Endothelial cell of umbilical vein (primary cell): ENCODE results near the gene MAX.

Source experiments
- EZH2 ChIP-seq: IDR thresholded peaks from 2 replicates; pipeline ENCODE4 v1.6.1; 2012; ENCODE audit warnings: borderline replicate concordance, low read depth, mild to moderate bottlenecking, moderate library complexity, low read length, inconsistent platforms; ENCODE audit not compliant: severe bottlenecking
- FOS ChIP-seq: IDR thresholded peaks from 2 replicates; pipeline ENCODE4 v1.6.1; 2011; ENCODE audit warnings: mild to moderate bottlenecking, low read length, moderate library complexity, borderline replicate concordance; ENCODE audit not compliant: insufficient read depth
- GATA2 ChIP-seq: IDR thresholded peaks from 2 replicates; pipeline ENCODE4 v1.7.0; 2011; ENCODE audit warnings: low read depth, mild to moderate bottlenecking, moderate library complexity, mixed read lengths, low read length; ENCODE audit not compliant: insufficient read length, insufficient read depth
- JUN ChIP-seq: IDR thresholded peaks from 2 replicates; pipeline ENCODE4 v1.6.1; 2011; ENCODE audit warnings: borderline replicate concordance, low read depth; ENCODE audit not compliant: insufficient read length, insufficient read depth
- MAX ChIP-seq: IDR thresholded peaks from 2 replicates; pipeline ENCODE4 v1.6.1; 2011; ENCODE audit not compliant: insufficient read depth, insufficient read length
- MYC ChIP-seq: IDR thresholded peaks from one replicate; pipeline ENCODE4 v1.6.1; 2011; ENCODE audit warnings: mild to moderate bottlenecking, low read depth, low read length
- POLR2A ChIP-seq: IDR thresholded peaks from 2 replicates; pipeline ENCODE4 v1.6.1; 2012; ENCODE audit warnings: low read depth, mild to moderate bottlenecking, control low read depth, low read length
- POLR2AphosphoS5 ChIP-seq: IDR thresholded peaks from 2 replicates; pipeline ENCODE4 v1.6.1; 2012; ENCODE audit warnings: low read depth, mild to moderate bottlenecking, control low read depth, low read length, moderate library complexity; ENCODE audit not compliant: insufficient read depth
- TF ChIP-seq, protein P1 (sequence below), 2 donors: IDR thresholded peaks; 1 replicate in 1 of 2; 2 replicates in 1 of 2; pipeline ENCODE4 v1.5.1; 2011; ENCODE audit warnings: low read length in 2 of 2, mild to moderate bottlenecking in 2 of 2, moderate library complexity in 2 of 2, control low read depth in 1 of 2, inconsistent platforms in 1 of 2, low read depth in 1 of 2; ENCODE audit not compliant: insufficient read depth in 1 of 2; ENCODE audit errors: extremely low read depth in 1 of 2

DNA sequence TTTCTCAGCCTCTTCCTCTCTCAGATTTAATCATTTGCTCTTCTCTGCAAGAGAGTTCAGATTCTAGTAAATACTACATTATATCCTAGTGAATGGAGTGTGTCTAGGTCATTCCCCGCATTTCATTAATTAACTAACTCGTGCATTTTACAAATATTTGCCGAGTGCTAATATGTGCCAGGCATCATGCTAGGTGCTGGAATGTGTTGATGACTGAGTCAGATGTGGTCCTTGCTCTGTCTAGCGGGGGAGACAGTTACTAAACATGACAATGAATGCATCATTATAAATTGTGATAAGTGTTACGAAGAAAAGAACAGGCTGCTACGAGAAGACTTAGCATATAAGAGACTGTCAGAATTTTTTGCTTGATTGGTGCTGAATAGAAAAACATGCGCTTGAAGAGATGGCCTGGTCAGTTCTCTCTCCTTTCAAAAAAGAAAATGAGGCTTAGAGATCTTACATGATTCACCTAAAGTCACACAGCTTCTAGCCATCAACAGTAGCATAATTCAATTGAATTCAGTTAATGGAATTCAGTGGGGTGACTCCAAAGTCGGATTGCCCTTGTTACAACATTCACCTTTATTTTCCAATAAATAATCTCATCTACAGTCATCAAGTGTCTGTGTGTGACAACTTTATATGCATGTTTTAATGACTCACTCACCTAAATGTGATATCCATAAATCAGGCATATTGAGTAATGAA, 48.7 kb upstream of the MAX start:
- TF ChIP-seq POLR2AphosphoS5 (no peak), POLR2A (no peak), EZH2 (no peak), MYC (no peak), MAX (no peak), FOS (no peak), JUN (no peak), GATA2 (no peak)
- TF ChIP-seq, protein P1, sequence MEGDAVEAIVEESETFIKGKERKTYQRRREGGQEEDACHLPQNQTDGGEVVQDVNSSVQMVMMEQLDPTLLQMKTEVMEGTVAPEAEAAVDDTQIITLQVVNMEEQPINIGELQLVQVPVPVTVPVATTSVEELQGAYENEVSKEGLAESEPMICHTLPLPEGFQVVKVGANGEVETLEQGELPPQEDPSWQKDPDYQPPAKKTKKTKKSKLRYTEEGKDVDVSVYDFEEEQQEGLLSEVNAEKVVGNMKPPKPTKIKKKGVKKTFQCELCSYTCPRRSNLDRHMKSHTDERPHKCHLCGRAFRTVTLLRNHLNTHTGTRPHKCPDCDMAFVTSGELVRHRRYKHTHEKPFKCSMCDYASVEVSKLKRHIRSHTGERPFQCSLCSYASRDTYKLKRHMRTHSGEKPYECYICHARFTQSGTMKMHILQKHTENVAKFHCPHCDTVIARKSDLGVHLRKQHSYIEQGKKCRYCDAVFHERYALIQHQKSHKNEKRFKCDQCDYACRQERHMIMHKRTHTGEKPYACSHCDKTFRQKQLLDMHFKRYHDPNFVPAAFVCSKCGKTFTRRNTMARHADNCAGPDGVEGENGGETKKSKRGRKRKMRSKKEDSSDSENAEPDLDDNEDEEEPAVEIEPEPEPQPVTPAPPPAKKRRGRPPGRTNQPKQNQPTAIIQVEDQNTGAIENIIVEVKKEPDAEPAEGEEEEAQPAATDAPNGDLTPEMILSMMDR (IDR thresholded peaks at IDR 0.05; ENCODE audit: extremely low read depth in 1 of 2, insufficient read depth in 1 of 2, low read depth in 1 of 2, low read length in 2 of 2) = no peak
